SK-MEL-5 (cell line): ENCODE measurements around the gene ETF1. TPM values are rescaled to one million over a fixed set of nuclear protein-coding genes. Genes with fewer than 3 reads are reported as not detected.

ENCODE experiments used
- DNase-seq: peaks from one replicate; pipeline ENCODE4 v3.0.0-alpha.2; 2016; ENCODE audit warnings: low read depth, low spot score
- in situ Hi-C: cut with HindIII; loops from 2 replicates; pipeline ENCODE4 v1.10.0; 2016; ENCODE audit warnings: low sequenced_read_pairs, high pct_unique_total_duplicates, low pct_unique_long_range_greater_than_20kb
- total RNA-seq: library from RNA; depleted of rRNA; stranded (reverse); fragments of >200 nt; shearing (Covaris generic); gene quantifications from 2 replicates; pipeline ENCODE4 v1.2.3, GENCODE V29; 2014

Gene ETF1
- total RNA-seq, 1 experiment from 2014 or later, result 213 TPM

DNA sequence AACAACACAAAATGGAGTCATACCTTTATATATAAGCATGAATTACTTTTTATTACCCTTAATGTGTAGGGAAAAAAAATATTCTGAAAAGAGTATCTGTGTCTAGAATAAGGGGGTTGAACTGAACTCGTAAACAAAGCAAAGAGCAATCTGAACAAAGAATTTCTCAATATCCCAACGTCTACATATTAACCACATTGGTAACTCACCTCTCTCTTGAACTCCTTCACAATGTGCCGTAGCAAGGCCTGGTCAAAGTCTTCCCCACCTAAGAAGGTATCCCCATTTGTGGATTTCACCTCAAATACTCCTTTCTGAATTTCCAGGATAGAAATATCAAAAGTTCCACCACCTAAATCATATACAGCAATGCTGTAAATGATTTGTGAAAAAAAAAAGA lies 23.8 kb upstream of the ETF1 start:
- no peak for DNase-seq
- in situ Hi-C loops, result no loop called here

GRCh38 chr5:138565100-138565821 lies 22.2 kb upstream of the ETF1 start:
- DNase-seq, result no peak
- in situ Hi-C loops, result no loop called here

DNA sequence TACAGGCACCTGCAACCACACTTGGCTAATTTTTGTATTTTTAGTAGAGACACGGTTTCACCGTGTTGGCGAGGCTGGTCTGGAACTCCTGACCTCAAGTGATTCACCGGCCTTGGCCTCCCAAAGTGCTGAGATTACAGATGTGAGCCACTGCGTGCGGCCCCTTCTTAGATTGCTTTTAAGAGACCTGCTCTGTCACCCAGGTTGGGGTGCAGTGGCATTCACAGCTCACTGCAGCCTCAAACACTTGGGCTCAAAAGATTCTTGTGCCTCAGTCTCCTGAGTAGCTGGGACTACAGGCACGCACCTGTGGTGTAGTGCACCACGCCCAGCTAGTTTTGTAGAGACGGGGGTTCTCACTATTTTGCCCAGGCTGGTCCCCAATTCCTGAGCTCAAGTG lies 21.2 kb upstream of the ETF1 start:
- no peak for DNase-seq
- in situ Hi-C loops, result no loop called here

DNA sequence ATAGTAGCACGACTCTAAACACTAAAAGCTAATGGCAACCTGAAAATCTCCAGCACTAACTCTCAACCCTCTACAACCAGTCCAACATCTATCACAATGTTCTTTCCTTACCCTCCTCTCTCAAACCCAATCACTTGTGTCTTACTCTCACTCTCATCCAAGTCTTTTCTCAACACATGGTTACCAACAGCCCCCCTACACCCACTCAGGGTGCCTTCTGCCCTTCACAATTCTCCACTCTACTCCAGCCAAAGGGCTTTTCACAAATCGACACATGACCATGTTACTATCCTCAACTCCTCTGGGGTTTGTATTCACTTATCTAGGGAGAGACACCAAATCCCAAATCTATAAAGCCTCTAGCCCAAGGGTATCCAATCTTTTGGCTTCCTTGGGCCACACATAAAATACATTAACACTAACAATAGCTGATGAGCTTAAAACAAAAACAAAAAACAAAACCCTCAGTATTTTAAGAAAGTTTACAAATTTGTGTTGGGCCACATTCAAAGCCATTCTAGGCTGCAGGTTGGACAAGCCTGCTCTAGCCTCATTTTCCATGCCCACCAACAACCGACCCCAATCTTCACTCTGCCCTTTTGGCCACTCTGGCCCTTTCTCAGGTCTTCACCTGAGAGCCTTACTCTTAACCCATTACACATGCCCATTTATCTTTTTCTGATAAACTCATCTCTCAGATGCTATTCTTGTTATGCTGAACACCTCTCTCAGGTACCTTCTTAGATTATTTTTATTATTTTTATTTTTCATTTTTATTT lies 20.5 kb upstream of the ETF1 start:
- DNase-seq, result no peak
- in situ Hi-C loops, result no loop called here

DNA sequence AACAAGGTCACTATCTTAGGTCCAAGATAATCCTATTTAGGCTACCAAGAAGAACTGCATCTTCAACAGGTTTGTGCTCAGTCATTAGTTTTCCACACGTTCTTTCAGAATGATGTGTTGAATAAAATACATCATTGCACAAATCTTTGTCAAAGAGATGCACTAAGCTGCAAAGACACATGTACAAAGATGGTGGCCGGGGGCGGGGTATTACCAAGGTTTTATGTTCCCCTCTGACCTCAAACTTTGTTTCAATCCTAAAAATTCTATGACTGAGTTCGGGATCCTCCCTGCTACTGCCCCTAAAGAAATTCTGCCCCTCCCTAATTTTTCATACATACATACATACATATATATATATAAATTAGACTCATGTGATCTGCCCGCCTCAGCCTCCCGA lies 17.9 kb upstream of the ETF1 start:
- DNase-seq, result no peak
- in situ Hi-C loops, result no loop called here

DNA sequence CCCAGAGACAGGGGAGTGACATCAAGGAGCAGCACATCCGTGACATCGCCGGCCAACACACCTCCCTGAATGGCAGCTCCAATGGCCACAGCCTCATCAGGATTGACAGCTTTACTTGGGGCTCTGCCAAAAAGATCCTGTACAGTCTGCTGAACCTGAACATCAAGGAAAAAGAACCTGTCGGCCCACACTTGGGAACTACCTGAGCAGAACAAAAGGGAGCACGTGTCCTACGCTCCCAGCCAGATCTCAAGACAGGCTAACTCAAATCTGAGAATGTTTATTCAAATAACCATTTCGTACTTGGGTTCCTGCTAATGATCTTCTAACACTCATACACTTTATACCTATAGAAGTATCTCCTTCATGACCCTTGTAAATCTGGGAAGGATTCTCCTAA lies 16.9 kb upstream of the ETF1 start:
- DNase-seq, result no peak
- in situ Hi-C loops, result no loop called here

GRCh38 chr5:138557677-138558076 lies 14.6 kb upstream of the ETF1 start:
- no peak for DNase-seq
- in situ Hi-C loops, result no loop called here

DNA sequence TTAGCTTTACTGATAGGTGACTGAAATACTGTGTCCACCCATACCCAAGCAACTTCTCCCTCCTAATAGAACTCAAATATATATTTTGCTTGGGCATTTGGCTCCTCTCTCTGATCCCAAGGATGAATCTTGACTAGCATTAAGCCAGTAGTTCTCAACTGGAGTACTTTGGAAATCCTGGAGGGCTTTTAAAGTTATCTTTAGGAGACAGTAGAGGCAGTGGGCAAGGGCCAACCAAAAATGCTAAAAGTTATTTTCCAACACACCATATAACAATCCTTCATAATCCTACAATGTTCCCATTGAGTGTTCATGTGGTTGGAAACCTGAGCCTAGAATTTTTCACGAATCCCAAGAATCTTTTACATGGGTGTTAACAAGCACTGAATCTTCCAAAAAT lies 11.1 kb upstream of the ETF1 start:
- in situ Hi-C loops, result no loop called here

GRCh38 chr5:138553437-138554095 lies 10.5 kb upstream of the ETF1 start:
- in situ Hi-C loops, result no loop called here
- DNase-seq, result no peak

More for the DNA sequence above, 11.1 kb upstream of the ETF1 start:
- DNase-seq, result no peak

DNA sequence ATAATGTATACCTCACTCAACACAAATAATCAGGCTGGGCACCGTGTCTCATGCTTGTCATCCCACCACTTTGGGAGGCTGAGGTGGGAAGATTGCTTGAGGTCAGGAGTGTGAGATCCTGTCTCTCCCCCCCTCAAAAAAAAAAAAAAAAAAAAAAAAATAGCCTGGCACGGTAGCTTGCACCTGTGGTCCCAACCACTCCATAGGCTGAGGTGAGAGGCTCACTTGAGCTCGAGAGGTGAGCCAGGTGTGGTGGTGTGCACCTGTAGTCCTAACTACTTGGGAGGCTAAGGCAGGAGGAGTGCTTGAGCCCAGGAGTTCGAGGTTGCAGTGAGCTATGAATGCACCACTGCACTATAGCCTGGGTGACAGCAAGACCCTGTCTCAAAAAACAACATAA lies 9.6 kb upstream of the ETF1 start:
- in situ Hi-C loops, result no loop called here
- DNase-seq, result no peak

DNA sequence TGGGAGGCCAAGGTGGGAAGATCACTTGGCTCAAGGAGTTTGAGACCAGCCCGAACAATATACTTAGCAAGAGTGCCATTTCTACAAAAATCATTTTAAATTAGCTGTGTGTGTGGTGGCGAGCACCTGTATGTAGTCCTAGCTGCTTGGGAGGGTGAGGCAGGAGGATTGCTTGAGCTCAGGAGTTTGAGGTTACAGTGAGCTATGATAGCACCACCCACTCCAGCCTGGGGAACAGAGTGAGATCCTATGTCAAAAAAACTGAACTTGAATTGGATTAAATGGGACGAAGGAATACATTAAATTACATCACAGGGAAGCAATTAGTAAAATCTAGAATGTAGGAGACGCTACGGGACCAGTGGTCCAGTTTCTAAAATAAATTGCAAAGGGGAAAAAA lies 6.4 kb upstream of the ETF1 start:
- DNase-seq, result no peak
- in situ Hi-C loops, result no loop called here

DNA sequence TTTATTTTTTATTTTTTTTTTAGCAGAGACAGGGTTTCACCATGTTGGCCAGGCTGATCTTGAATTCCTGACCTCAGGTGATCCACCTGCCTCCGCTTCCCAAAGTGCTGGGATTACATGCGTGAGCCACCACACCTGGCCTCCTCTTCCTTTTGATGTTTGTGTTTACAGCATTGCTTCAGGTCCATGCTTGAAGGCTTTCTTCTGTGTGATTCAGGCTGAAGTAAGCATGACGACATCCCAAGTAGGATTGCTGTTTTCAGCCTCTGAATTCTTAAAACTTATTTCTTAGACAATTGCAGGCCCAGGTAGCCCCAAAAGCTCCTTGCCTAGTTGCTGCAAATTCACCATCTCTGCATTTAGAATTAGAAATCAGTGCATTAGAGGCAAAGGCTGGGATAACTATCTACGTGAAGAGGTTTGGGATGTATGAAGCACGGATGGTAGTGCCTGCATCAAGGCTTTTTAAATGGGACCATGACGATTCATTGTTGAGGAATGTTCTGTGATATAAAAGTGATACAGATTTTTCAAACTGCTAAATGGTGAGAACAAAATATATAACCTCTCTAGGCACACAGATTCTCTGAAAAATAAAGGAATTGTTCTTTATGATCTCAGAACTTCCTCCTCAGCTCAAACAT lies 3.0 kb upstream of the ETF1 start:
- in situ Hi-C loops, result no loop called here

DNA sequence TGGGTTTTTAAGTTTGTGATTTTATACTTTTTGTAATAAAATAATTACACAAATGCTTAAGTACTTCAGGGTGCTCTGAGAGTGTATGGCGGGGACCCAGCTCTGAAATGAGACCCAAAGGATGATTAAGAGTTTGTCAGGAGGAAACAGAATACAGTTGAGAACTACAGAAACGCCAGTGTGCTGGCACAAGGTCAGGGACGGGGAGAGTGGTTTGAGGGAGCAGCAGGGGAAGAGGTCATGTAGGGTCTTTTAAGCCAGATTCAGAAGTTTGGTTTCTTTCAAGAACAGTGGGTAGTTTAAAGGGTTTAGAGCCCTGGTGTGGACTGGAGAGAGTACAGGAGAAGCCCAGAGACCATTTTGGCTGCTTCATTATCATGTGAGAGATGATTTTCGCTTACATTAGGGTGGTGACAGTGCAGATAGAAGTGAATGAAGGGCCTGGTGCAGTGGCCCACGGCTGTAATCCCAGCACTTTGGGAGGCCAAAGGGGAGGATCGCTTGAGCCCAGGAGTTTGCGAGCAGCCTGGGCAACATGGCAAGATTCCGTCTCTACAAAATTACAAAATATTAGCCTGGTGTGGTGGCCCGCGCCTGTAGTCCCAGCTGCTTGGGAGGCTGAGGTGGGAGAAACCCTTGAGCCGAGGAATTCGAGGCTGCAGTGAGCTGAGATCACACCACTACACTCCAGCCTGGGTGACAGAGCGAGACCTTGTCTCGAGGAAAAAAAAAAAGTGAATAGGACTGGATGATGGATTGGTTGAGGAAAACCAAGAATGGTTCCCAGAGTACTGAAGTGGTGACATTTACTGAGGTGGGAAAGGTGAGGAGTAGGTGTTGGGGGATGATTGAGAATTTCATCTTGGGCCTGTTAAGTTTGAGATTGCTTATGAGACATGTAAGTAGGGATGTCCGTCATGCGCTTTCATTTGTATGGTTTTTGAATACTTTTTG lies 1.4 kb upstream of the ETF1 start:
- no peak for DNase-seq
- in situ Hi-C loops, result no loop called here

More for the DNA sequence above, 3.0 kb upstream of the ETF1 start:
- DNase-seq, result no peak

DNA sequence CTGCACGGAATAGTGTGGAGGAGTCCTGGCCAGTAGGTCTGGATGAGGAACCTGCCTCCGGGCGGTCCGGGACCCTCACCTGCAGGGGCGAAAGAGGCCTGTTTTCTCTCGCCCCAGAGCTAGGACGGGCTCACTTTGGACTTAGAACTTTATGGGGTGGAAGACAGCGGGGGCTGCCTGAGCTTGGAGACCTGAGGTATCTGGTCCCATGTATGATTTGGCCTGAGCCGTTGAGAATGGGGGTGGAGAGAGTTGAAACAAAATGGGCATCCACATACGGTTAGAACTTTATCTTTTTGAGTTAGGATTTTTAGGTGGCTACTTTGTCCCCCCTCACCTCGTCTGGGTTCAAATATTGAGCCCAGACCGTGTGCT lies 681 bp upstream of the ETF1 start:
- DNase-seq, result no peak
- in situ Hi-C loops, result no loop called here

DNA sequence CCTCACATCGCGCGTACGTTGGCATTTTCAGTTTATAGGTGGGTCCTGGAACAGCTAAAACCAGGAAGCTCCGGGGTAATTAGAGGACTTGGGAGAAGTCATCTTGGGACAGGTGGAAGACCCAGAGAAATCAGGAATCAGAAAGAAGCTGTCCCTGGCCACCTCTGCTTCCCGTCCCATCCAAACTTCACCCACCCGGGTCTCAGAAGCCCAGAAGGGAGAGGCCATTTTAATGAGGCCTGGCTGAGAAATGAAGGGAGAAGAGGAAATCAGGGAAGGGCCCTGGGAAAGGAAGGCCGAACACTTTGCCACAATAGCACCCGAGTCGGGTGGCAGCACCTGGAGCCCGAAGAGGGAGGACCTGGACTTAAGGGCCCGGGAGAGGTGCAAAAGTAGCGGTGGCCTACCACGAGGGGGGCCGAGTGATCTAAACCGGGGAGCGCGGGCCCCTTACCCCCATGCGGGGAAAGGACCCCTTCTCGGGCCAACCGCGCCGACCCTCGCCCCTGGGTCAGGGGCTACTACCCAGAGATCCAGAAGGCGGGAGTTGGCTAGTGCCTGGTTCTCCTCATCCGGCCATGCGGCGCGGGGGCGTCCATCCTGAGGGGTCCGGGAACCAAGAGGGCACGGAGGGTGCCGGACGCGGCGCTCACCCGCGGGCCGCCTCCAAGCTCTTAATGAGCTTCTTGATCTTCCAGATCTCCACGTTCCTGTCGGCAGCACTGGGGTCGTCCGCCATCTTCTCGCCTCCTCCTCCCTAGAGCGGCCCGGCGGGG lies 668 bp downstream of the ETF1 start:
- no peak for DNase-seq
- in situ Hi-C loops, result no loop called here

- DNase-seq, result no peak
- in situ Hi-C loops, result no loop called here
Measured at GRCh38 chr5:138541511-138542179, 1.4 kb downstream of the ETF1 start.
